GM18507 (cell line): ENCODE measurements around the gene BRINP1.

Experiments used
- DNase-seq: peaks from one replicate; pipeline ENCODE4 v3.0.0; 2011; ENCODE audit warnings: low read depth; ENCODE audit not compliant: insufficient read length; ENCODE audit errors: extremely low spot score
- FAIRE-seq: peaks from 2 replicates; lab custom pipeline; 2011; peaks lifted over from hg19 to GRCh38; lab: Jason Lieb, UNC

BRINP1 gene

GRCh38 chr9:119357336-119358096 is 11.7 kb downstream of the BRINP1 start:
- no peak for FAIRE-seq
- DNase-seq, result no peak

GRCh38 chr9:119349351-119349825 is 19.8 kb downstream of the BRINP1 start:
- DNase-seq, result no peak
- no peak for FAIRE-seq

- DNase-seq, result no peak
- no peak for FAIRE-seq
Measured at GRCh38 chr9:119343059-119343990, 25.9 kb downstream of the BRINP1 start.

GRCh38 chr9:119339056-119339455 is 30.2 kb downstream of the BRINP1 start:
- no peak for FAIRE-seq
- DNase-seq, result no peak

GRCh38 chr9:119337573-119337972 is 31.7 kb downstream of the BRINP1 start:
- DNase-seq (no peak), FAIRE-seq (no peak)

- FAIRE-seq (no peak), DNase-seq (no peak)
Measured at GRCh38 chr9:119334745-119335144, 34.5 kb downstream of the BRINP1 start.

- DNase-seq (no peak), FAIRE-seq (no peak)
Measured at GRCh38 chr9:119333507-119334229, 35.6 kb downstream of the BRINP1 start.

GRCh38 chr9:119332522-119332921 is 36.7 kb downstream of the BRINP1 start:
- no peak for FAIRE-seq
- DNase-seq, result no peak

- FAIRE-seq (no peak), DNase-seq (no peak)
Measured at GRCh38 chr9:119322184-119322583, 47.1 kb downstream of the BRINP1 start.

- no peak for FAIRE-seq
- no peak for DNase-seq
Measured at GRCh38 chr9:119318371-119318770, 50.9 kb downstream of the BRINP1 start.

- DNase-seq, result no peak
- FAIRE-seq, result no peak
Measured at GRCh38 chr9:119313846-119314245, 55.4 kb downstream of the BRINP1 start.

- DNase-seq (no peak), FAIRE-seq (no peak)
Measured at GRCh38 chr9:119310741-119311140, 58.5 kb downstream of the BRINP1 start.

GRCh38 chr9:119307471-119307870 is 61.8 kb downstream of the BRINP1 start:
- DNase-seq (no peak), FAIRE-seq (no peak)

GRCh38 chr9:119304555-119304954 is 64.7 kb downstream of the BRINP1 start:
- FAIRE-seq (no peak), DNase-seq (no peak)

GRCh38 chr9:119302988-119303698 is 66.1 kb downstream of the BRINP1 start:
- no peak for DNase-seq
- no peak for FAIRE-seq

GRCh38 chr9:119298076-119298853 is 71.0 kb downstream of the BRINP1 start:
- no peak for FAIRE-seq
- DNase-seq, result no peak

GRCh38 chr9:119291554-119291953 is 77.7 kb downstream of the BRINP1 start:
- no peak for FAIRE-seq
- no peak for DNase-seq

- DNase-seq (peak; percentile 4), FAIRE-seq (peak; percentile 71)
Measured at GRCh38 chr9:119289740-119290433, 79.3 kb downstream of the BRINP1 start.
